ENCODE data around the gene BLTP2.
"Not testable (repeated sequence)": the region's sequence is repeated elsewhere in the genome, so short reads cannot be mapped to it uniquely, and the experiment has no call there.

BLTP2 gene

DNA sequence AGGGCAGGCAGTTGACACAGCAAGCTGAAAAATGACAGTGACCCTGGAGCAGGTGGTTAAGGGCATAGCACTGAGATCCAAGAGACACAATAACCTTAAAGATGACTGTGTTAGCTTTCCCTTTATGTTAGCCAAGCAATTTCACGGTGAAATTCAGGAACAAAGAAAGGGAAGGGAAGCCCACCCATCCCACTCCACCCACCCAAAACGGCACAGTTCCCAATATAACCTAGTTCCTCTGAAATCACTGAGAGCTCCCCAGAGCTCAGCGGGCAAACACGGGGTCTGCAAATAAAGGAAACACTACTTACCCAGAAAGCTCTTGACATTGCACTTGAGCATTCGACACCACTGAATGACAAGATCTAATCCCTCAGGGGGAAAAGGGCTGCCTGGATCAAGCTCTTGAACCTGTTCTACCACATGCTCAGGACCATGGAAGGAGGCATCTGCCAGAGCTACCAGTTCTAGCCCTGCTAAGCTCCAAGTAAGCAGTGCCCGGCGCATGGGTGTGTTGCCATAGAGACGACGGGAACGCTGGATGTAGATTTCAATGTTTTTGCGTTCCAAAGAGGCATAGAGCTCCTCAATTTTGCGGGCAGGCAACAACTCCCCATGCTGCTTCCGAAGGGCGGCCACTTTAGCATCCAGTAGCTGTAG lies 10.6 kb downstream of the BLTP2 start:
- no peak overlapping the region for H3K4me3 Mint-ChIP-seq
- no peak for DNase-seq
- peaks cover 8% of the 10 kb centered on the region for H3K4me1 Mint-ChIP-seq
- no peaks in the 10 kb centered on the region for H3K27me3 Mint-ChIP-seq
- peaks cover 64% of the 10 kb centered on the region for H3K36me3 Mint-ChIP-seq
- CTCF ChIA-PET = interaction anchor here (1.0 to 1.5 kb wide), 2 partner anchors 9 to 44 kb away, joined by 3 read pairs; no protein-coding TSS in a partner anchor
- no peak overlapping the region for H3K27ac Mint-ChIP-seq
- H3K9me3 Mint-ChIP-seq = no peaks in the 10 kb centered on the region

DNA sequence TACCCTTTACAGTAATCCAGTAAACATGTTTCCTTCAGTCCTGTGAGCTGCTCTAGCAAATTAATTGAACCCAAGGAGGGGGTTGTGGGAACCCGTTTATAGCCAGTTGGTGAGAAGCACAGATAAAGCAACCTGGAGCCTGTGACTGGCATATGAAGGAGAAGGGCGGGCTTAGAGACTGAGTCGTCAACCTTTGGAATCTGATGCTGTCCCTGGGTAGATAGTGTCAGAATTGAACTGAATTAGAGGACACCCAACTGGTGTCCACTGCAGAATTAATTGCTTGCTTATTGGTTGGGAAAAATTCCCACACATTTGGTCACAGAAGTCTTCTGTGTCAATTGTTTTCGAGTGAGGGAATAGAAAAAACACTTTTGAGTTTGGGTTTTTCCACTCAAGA lies 18.1 kb downstream of the BLTP2 start:
- H3K36me3 Mint-ChIP-seq = peaks cover 46% of the 10 kb centered on the region
- CTCF ChIA-PET = interaction anchor here (0.9 kb wide), 1 partner anchor 14 kb away, joined by 3 read pairs; no protein-coding TSS in a partner anchor
- no peaks in the 10 kb centered on the region for H3K4me1 Mint-ChIP-seq
- H3K27ac Mint-ChIP-seq = no peak overlapping the region
- DNase-seq = no peak
- H3K4me3 Mint-ChIP-seq = no peak overlapping the region
- H3K9me3 Mint-ChIP-seq = no peaks in the 10 kb centered on the region
- H3K27me3 Mint-ChIP-seq = no peaks in the 10 kb centered on the region

DNA sequence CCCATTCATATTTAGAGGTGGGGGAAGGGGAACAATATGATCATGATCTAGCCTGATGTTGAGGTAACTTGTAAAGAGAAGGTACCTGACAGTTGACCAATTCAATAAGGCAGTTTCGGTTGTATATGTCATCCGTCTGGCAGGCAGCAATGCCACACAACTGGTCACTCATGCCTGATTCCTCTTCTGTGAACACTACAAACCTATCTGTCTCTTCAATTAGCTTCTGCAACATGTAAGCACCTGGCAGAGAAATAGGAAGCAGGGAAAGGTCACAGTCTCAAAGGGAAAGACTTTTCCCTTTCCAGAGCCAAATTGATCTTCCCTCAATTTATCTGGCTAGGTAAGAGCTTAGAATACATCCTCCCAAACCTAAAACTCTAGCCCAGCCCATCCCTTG lies 20.8 kb downstream of the BLTP2 start:
- H3K4me3 Mint-ChIP-seq = no peak overlapping the region
- no peak for DNase-seq
- H3K27me3 Mint-ChIP-seq = no peaks in the 10 kb centered on the region
- CTCF ChIA-PET = interaction anchor here (1.0 to 1.1 kb wide), 3 partner anchors 11 to 12 kb away, joined by 3 to 4 read pairs (median 3); partner anchors contain the start of gene RSKR
- H3K4me1 Mint-ChIP-seq = no peaks in the 10 kb centered on the region
- H3K9me3 Mint-ChIP-seq = no peaks in the 10 kb centered on the region
- H3K36me3 Mint-ChIP-seq = peaks cover 57% of the 10 kb centered on the region
- H3K27ac Mint-ChIP-seq = no peak overlapping the region

DNA sequence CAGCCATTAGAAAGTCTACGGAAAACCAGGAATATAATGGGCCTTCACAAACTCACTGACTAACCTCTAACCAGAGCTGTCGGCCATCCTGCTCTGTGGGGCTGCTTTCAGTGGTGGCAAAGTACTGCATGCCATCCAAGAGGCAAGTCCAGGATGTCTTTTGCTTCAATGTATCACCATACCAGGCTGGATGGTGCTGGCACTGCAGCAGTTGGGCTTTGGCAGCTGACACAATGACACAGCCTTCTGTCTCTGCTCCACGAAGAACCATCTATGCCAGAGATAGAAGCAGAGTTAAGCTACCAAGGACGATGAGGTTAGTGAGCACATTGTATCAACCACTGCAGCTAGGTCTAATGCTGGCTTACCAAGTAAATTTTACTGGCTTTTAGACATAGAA lies 21.3 kb downstream of the BLTP2 start:
- Mint-ChIP-seq H3K36me3 (peaks cover 62% of the 10 kb centered on the region), H3K4me1 (no peaks in the 10 kb centered on the region), H3K9me3 (no peaks in the 10 kb centered on the region), H3K27me3 (no peaks in the 10 kb centered on the region), H3K27ac (no peak overlapping the region), H3K4me3 (no peak overlapping the region)
- no peak for DNase-seq
- CTCF ChIA-PET = interaction anchor here (1.0 to 1.2 kb wide), 4 partner anchors 10 to 131 kb away, joined by 3 to 4 read pairs (median 3); partner anchors contain the start of gene RSKR

DNA sequence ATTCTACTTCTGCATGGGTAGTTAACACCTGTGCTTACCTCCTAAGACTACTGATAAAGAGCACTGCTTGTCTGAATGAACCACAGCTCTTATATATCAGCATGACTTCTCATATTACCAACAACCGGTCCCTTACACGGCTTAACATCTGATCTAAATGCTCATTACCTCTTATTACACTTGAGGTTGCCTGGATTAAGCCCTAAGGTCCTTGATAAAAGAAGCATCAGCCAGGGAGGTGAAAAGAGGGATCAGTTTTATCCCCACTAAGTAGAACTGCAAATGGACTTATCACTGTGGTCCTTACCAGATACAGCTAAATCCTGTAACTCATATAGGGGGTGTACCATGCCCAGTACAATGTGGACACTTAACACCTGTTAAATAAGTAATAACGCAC lies 22.8 kb downstream of the BLTP2 start:
- no peak for DNase-seq
- CTCF ChIA-PET = interaction anchor here (1.1 to 1.2 kb wide), 2 partner anchors 9 to 133 kb away, joined by 3 to 5 read pairs; no protein-coding TSS in a partner anchor
- Mint-ChIP-seq H3K9me3 (no peaks in the 10 kb centered on the region), H3K27ac (no peak overlapping the region), H3K36me3 (peaks cover 62% of the 10 kb centered on the region), H3K27me3 (no peaks in the 10 kb centered on the region), H3K4me3 (no peak overlapping the region), H3K4me1 (no peaks in the 10 kb centered on the region)

DNA sequence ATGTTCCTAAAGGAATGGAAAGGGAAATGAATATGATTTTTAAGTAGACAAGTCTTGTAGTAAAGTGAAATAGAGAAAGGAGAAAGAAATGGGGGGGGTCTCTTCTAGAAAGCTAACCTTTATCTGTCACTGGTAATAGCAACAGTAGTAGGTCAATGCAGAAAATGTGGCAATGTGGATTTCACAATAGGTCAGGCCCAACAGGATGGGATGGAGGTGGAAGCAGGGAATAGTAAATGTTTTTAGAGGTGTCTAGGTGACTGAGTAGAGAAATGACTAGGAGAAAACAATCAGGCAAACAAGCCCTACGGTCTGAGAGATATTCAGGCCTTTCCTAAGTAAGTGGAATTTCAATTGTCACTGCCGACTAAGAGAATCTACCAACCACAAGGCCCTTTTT lies 24.9 kb downstream of the BLTP2 start:
- DNase-seq = no peak
- Mint-ChIP-seq H3K9me3 (no peaks in the 10 kb centered on the region), H3K27ac (no peak overlapping the region), H3K36me3 (peaks cover 75% of the 10 kb centered on the region), H3K4me3 (no peak overlapping the region), H3K4me1 (no peaks in the 10 kb centered on the region), H3K27me3 (no peaks in the 10 kb centered on the region)
- CTCF ChIA-PET = no interaction called here

DNA sequence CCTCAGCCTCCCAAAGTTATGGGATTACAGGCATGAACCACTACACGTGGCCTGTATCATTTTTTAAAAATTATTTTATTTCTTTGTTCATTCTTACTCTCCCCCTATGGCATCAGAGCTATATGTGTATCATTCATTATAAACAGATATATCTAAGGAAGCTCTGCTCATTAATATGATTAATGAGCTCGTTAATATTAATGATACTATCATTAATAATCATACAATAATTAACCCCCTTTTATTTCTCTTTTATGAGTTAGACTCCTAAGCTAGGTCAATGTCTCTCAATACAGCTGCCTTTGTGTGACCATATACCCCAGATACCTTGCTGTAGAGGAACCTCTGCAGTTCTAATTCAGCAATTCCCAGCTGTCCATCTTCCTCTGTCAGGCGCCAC lies 26.5 kb downstream of the BLTP2 start:
- H3K9me3 Mint-ChIP-seq = no peaks in the 10 kb centered on the region
- no peak for DNase-seq
- no peak overlapping the region for H3K27ac Mint-ChIP-seq
- H3K27me3 Mint-ChIP-seq = no peaks in the 10 kb centered on the region
- H3K4me3 Mint-ChIP-seq = no peak overlapping the region
- CTCF ChIA-PET = no interaction called here
- H3K4me1 Mint-ChIP-seq = no peaks in the 10 kb centered on the region
- peaks cover 74% of the 10 kb centered on the region for H3K36me3 Mint-ChIP-seq

DNA sequence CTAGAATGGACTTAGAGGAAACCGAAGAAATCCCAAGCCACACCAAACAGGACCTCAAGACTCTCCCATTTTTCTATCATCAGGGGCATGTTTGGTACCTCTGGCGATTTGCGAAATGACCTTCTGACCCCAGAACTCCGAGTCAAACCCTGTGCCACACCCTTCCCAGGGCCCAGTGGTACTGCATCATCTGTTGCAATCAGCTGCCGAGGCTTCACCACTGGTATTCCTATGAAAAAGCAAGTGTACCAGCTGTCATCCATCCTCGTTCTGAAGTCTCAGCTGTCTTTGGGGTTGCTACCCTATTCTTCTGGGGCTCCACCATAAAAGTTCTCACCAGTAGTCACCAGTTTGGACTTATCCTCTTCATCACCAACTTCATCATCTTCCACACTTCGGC lies 28.7 kb downstream of the BLTP2 start:
- no peak for DNase-seq
- no peaks in the 10 kb centered on the region for H3K27me3 Mint-ChIP-seq
- H3K9me3 Mint-ChIP-seq = no peaks in the 10 kb centered on the region
- no peak overlapping the region for H3K4me3 Mint-ChIP-seq
- H3K27ac Mint-ChIP-seq = no peak overlapping the region
- peaks cover 72% of the 10 kb centered on the region for H3K36me3 Mint-ChIP-seq
- CTCF ChIA-PET = interaction anchor here (0.6 to 0.8 kb wide), 2 partner anchors 9 to 149 kb away, joined by 3 to 4 read pairs; no protein-coding TSS in a partner anchor
- H3K4me1 Mint-ChIP-seq = no peaks in the 10 kb centered on the region

DNA sequence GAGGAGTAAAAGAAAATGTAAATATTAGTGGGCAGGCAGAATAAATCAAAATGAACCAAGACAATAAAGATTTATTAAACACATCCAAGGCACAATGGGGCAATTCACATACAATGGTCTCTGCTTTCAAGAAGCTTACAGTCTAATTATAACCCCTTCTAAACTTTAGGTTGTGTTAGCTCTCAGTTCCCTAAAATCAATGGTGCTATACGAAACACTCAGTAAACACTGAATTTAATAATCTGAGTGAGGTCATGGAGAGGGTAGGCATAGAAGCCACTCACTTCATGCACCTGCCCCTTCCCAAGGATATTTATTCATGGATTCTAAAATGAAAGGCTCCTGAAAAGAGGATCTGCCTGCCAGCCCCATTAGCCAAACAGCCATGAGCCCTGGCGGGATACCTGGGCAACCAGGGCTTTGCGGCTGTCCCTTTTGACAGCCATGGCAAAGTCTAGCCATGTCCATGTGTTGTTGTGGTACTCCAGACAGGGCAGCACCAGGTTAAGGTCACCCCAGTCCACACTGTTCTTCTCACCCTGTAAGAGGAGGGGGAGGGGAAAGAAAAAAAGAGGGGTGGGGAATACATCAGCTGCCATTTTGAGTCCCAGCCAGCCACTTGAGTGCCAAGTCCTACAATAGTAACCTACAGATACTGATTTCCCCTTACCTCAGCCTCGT lies 29.6 kb downstream of the BLTP2 start:
- CTCF ChIA-PET = no interaction called here
- Mint-ChIP-seq H3K36me3 (peaks cover 71% of the 10 kb centered on the region), H3K27ac (peak overlapping the region; percentile 11), H3K27me3 (no peaks in the 10 kb centered on the region), H3K4me1 (no peaks in the 10 kb centered on the region), H3K4me3 (no peak overlapping the region), H3K9me3 (no peaks in the 10 kb centered on the region)
- no peak for DNase-seq

DNA sequence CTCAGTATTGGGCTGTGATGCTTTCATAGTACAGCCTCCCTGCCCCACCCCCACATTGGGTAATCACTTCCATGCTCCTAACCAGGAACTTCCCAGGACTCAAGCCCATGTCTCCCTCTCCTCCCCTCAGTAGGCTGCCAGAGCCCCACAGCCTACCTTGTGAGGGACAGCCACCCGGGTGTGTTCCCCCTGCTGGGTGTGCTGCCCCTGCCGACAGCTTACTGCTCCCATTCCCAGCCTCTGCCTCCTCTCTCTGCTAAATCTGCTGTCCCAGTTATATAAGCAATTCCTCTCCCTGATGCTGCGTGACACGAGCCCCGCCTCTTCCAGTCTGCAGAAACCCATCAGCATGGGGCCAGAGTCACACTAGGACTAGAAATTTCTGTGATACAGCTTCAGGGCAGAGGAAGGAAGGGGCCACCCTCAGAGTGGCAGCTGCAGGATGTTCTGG lies 31.0 kb downstream of the BLTP2 start, which contains the start of gene RSKR:
RSKR (minus strand) TSS at position 255 of the 451 bp plus-strand sequence; CDS start at position 231, 24 bp downstream.
- no peak for DNase-seq
- Mint-ChIP-seq H3K9me3 (no peaks in the 10 kb centered on the region), H3K4me1 (no peaks in the 10 kb centered on the region), H3K4me3 (no peak within 1 kb of the TSS), H3K27me3 (no peaks in the 10 kb centered on the region), H3K27ac (peak within 1 kb of the TSS; percentile 46), H3K36me3 (peaks cover 66% of the 10 kb centered on the region)
- CTCF ChIA-PET = interaction anchor here (1.0 to 2.3 kb wide), 6 partner anchors 8 to 74 kb away, joined by 3 to 9 read pairs (median 4); partner anchors contain the start of gene ALDOC

DNA sequence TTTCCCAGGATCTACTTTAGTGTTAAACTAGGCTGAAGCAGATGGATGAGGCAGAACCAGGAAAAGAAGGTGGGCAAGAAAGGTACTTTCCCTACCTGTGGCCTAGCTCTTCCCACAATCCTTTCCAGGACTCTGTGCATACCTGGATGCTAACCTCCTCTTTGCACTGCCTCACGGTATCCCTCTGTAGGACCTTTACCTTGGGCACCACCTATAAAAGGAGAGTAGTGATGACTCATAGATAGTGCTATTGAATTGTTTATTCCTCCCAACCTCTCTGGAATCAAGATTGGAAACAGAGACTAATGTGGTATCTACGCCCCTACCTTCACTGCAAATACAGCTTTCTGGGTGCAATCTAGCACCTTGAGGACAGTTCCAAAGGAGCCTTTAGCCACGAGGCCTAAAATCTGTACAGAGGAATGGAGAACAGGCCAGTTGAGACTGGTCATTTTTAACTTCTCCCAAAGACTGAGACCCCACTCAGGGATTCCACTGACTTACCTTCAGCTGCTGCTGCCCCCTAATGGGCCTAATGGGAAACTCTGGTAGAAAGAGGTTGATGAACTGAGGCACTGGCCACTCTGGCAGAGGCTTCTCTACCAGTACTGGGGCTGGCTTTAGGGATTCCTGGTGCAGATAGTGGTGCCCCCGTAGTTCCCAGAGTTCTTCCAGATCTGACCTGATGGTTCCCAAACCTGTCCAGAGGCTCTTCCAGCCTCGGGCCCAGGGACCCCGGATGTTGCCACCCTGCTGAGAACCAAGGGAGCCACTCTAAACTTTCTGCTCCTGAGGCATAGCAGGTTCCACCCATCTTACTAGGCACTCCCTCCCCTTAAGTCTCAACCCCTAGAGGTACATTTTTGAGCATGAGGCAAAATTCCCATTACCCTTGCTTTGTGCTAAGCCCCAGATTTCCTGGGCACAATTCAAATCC lies 31.8 kb downstream of the BLTP2 start:
- no peaks in the 10 kb centered on the region for H3K9me3 Mint-ChIP-seq
- CTCF ChIA-PET = interaction anchor here (0.7 to 3.8 kb wide), 17 partner anchors 9 to 121 kb away, joined by 3 to 29 read pairs (median 4); partner anchors contain the start of gene ALDOC
- no peaks in the 10 kb centered on the region for H3K27me3 Mint-ChIP-seq
- no peaks in the 10 kb centered on the region for H3K4me1 Mint-ChIP-seq
- peaks cover 61% of the 10 kb centered on the region for H3K36me3 Mint-ChIP-seq
- H3K27ac Mint-ChIP-seq = no peak overlapping the region
- peak; percentile 47 for DNase-seq
- no peak overlapping the region for H3K4me3 Mint-ChIP-seq

DNA sequence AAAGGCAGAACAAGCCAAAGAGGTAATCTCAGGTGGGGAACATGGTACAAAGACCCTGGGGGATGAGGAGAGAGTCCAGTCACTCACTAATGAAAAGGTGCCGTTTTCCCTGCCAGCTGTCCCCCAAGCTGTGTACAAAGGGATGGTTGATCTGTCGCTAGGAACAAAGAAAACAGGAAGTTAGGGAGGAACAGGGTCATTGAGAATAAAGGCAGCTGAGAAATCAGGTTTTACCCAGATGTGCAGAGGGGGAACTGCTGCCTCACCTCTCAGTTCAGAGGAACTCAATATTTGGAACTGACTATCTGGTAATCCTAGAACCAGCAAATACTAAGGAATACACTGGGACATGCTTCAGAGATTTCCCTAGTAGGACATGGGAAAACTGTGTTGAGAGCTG lies 32.4 kb downstream of the BLTP2 start:
- CTCF ChIA-PET = interaction anchor here (0.7 to 3.8 kb wide), 15 partner anchors 9 to 120 kb away, joined by 3 to 29 read pairs (median 4); partner anchors contain the start of gene ALDOC
- no peaks in the 10 kb centered on the region for H3K27me3 Mint-ChIP-seq
- H3K27ac Mint-ChIP-seq = peak overlapping the region; percentile 19
- no peak for DNase-seq
- peaks cover 60% of the 10 kb centered on the region for H3K36me3 Mint-ChIP-seq
- no peaks in the 10 kb centered on the region for H3K9me3 Mint-ChIP-seq
- H3K4me3 Mint-ChIP-seq = no peak overlapping the region
- H3K4me1 Mint-ChIP-seq = no peaks in the 10 kb centered on the region

DNA sequence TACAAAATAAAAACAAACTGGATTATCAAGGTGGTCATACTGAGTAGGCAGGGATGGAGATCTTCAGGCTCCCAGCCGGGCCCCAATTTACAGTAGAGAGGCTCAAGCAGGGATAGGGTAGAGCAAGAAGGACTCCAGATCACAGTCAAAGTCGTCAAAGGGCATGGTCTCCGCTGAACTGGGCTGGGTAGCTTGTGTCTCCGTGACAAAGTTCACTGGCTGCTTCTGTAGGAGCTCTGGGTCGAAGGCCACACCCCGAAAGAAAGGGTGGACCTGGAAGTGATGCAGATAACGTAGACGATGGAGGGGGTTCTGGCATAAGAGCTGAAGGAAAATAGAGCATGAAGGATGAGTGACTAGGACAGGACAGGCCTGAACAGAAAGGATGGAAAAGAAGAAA lies 34.6 kb downstream of the BLTP2 start:
- Mint-ChIP-seq H3K27ac (no peak overlapping the region), H3K4me3 (no peak overlapping the region), H3K9me3 (no peaks in the 10 kb centered on the region), H3K4me1 (no peaks in the 10 kb centered on the region), H3K36me3 (peaks cover 41% of the 10 kb centered on the region), H3K27me3 (no peaks in the 10 kb centered on the region)
- DNase-seq = no peak
- CTCF ChIA-PET = interaction anchor here (1.1 to 3.8 kb wide), 3 partner anchors 17 to 87 kb away, joined by 3 to 29 read pairs (median 4); no protein-coding TSS in a partner anchor

DNA sequence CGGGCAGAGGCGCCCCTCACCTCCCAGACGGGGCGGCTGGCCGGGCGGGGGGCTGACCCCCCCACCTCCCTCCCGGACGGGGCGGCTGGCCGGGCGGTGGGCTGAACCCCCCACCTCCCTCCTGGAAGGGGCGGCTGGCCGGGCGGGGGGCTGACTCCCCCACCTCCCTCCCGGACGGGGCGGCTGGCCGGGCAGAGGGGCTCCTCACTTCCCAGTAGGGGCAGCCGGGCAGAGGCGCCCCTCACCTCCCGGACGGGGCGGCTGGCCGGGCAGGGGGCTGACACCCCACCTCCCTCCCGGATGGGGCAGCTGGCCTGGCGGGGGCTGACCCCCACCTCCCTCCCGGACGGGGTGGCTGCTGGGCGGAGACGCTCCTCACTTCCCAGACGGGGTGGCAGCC lies 40.9 kb downstream of the BLTP2 start:
- H3K9me3 Mint-ChIP-seq, H3K36me3 Mint-ChIP-seq, DNase-seq, H3K27ac Mint-ChIP-seq, H3K27me3 Mint-ChIP-seq, H3K4me1 Mint-ChIP-seq, H3K4me3 Mint-ChIP-seq, CTCF ChIA-PET: not testable (repeated sequence)

Data from activated naive CD4-positive, alpha-beta T cell treated with anti-CD3 and anti-CD28 coated beads, Interleukin-2, amount 10 ng/mL, durations not matched to agents 7 days and 5 days (primary cell).